ENCODE results near the gene TESK2.

TESK2 gene

GRCh38 chr1:45337630-45338325 is 153.2 kb downstream of the TESK2 start:
- H3K4me3 ChIP-seq (ENCODE audit: control insufficient read depth, low read depth, low read length): no peak overlapping the region
- no peak for DNase-seq (ENCODE audit: low read depth)
- no peak for TF ChIP-seq CTCF (conservative IDR thresholded peaks at IDR 0.05; ENCODE audit: control insufficient read depth, insufficient read depth, low read depth, low read length)

- H3K4me3 ChIP-seq (ENCODE audit: control insufficient read depth, low read depth, low read length): no peak overlapping the region
- no peak for TF ChIP-seq CTCF (conservative IDR thresholded peaks at IDR 0.05; ENCODE audit: control insufficient read depth, insufficient read depth, low read depth, low read length)
- DNase-seq (ENCODE audit: low read depth): no peak
Measured at GRCh38 chr1:45335855-45336324, 155.1 kb downstream of the TESK2 start.

GRCh38 chr1:45334308-45335245 is 156.4 kb downstream of the TESK2 start:
- H3K4me3 ChIP-seq (ENCODE audit: control insufficient read depth, low read depth, low read length): no peak overlapping the region
- DNase-seq (ENCODE audit: low read depth): no peak
- no peak for TF ChIP-seq CTCF (conservative IDR thresholded peaks at IDR 0.05; ENCODE audit: control insufficient read depth, insufficient read depth, low read depth, low read length)

- no peak for DNase-seq (ENCODE audit: low read depth)
- TF ChIP-seq CTCF (conservative IDR thresholded peaks at IDR 0.05; ENCODE audit: control insufficient read depth, insufficient read depth, low read depth, low read length): no peak
- H3K4me3 ChIP-seq (ENCODE audit: control insufficient read depth, low read depth, low read length): no peak overlapping the region
Measured at GRCh38 chr1:45332346-45332720, 158.6 kb downstream of the TESK2 start.

- DNase-seq (ENCODE audit: low read depth): no peak
- TF ChIP-seq CTCF (conservative IDR thresholded peaks at IDR 0.05; ENCODE audit: control insufficient read depth, insufficient read depth, low read depth, low read length): no peak
- H3K4me3 ChIP-seq (ENCODE audit: control insufficient read depth, low read depth, low read length): no peak overlapping the region
Measured at GRCh38 chr1:45331436-45332345, 159.3 kb downstream of the TESK2 start.

- no peak overlapping the region for H3K4me3 ChIP-seq (ENCODE audit: control insufficient read depth, low read depth, low read length)
- no peak for DNase-seq (ENCODE audit: low read depth)
- TF ChIP-seq CTCF (conservative IDR thresholded peaks at IDR 0.05; ENCODE audit: control insufficient read depth, insufficient read depth, low read depth, low read length): no peak
Measured at GRCh38 chr1:45329445-45329844, 161.5 kb downstream of the TESK2 start.
